Measurements from ENCODE around the gene CWC22. TPM values are rescaled to one million over a fixed set of nuclear protein-coding genes. Genes with fewer than 3 reads are reported as not detected.
A peak's percentile ranks its signal among the peaks of the same experiment; 100 is the strongest.
"Not testable (repeated sequence)": the region's sequence is repeated elsewhere in the genome, so short reads cannot be mapped to it uniquely, and the experiment has no call there.

The CWC22 gene
- total RNA-seq, 3 donors from 2014 or later: 30.7 to 33.4 (median 32.5) TPM

DNA sequence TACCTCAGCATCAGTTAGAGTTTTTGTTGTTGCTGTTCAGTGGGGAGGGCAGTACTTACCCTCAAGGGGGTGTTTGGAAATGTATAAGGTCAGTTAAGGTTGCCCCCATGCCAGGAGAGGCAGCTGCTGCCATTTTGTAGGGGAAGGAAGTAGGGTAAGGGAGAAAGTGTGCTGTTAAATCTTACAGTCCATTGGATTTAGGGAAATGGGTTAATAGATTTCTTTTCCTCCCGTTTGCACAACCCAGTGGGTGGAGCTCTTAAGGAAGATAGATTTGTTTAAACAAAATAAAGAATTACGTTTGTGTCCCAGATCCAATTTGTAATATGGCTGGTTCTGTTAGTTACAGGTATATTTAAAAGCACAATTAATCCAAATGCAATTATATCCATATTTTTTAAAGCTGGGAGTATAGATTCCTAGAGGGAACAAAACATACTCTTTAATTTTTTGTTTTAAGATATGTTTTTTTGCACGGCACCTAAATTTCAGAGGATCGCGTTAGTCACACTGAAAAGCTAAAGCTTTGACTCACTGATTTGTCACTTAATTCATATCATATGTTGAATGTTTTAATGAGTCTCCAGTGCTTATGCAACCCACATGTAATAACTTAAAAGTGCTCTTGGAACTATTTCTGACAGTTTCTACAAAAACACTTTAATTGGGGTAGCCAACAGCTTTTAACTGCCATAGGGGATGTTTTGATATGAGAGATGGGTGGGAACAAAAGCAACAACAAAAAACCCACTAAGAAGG lies 9.0 kb upstream of the CWC22 start:
- Mint-ChIP-seq H3K9me3 (no peaks in the 10 kb centered on the region), H3K36me3 (ENCODE audit: insufficient read depth) (no peaks in the 10 kb centered on the region), H3K27me3 (ENCODE audit: low read depth) (peaks cover 21% of the 10 kb centered on the region), H3K4me3 (no peak overlapping the region), H3K4me1 (ENCODE audit: low read depth) (no peaks in the 10 kb centered on the region)
- ATAC-seq (no peak), DNase-seq (no peak)

DNA sequence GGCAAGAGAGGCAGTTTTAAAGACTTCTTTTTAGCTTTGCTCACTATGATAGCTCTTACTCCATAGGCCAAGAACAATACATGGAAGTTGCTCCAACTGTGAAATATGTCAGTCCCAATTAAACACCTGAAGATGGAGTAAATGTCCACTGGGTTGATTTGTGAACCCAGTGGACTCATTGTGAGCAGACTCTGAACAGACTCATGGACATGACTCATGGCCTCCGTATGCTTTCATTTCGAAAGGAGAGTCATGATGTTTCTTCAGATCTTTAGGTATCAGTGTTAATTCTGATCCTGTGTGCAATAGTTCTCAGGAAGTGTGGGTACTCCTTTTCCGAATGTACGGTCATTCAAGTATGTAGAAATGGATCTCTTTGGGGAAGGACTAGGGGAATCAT lies 5.4 kb upstream of the CWC22 start:
- Mint-ChIP-seq H3K4me1 (ENCODE audit: low read depth) (peaks cover under 1% of the 10 kb centered on the region), H3K36me3 (ENCODE audit: insufficient read depth) (no peaks in the 10 kb centered on the region), H3K27me3 (ENCODE audit: low read depth) (peaks cover 10% of the 10 kb centered on the region), H3K9me3 (no peaks in the 10 kb centered on the region), H3K4me3 (no peak overlapping the region)
- DNase-seq (no peak), ATAC-seq (peak; percentile 46 to 52)

DNA sequence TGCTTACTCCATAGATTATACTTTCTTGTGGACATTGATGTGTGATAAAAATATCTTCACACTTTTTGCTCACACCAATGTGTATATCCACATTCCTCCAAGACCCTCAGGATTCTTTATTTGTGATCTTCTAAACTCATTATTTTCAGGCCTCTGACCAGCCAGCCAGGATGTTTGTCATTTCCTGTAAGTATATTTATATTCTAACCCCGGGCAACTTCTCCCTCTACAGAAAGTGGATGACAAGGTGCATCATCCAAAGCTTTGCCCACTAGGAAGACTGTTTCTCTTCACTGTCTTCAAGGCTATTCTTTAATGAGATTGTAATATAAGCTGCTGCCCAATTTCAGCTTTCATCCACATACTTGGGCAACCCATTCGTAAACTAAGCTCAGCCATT lies 3.6 kb upstream of the CWC22 start:
- Mint-ChIP-seq H3K9me3 (no peaks in the 10 kb centered on the region), H3K27me3 (ENCODE audit: low read depth) (peaks cover 5% of the 10 kb centered on the region), H3K36me3 (ENCODE audit: insufficient read depth) (no peaks in the 10 kb centered on the region), H3K4me3 (no peak overlapping the region), H3K4me1 (ENCODE audit: low read depth) (peaks cover 10% of the 10 kb centered on the region)
- ATAC-seq (no peak), DNase-seq (no peak)

DNA sequence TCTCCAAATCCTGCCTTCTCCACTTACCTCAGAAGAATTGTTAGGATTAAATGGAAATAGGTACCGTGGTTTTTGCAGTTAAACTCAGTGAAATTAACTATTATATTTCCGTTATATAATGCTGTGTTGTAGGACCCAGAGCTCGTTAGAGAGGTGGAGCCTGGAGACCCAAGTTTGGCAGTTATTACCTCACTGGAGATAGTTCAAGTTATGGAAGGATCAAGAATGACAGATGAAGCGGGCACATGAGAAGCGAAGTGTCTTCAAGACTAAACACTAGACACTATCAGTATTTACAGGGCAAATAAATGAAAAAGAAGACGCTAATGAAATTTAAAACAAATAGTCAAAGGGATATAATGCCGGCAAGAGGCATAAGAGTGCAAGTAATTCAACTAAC lies 866 bp downstream of the CWC22 start:
- peaks cover 34% of the 10 kb centered on the region for H3K4me1 Mint-ChIP-seq (ENCODE audit: low read depth)
- no peak for ATAC-seq

DNA sequence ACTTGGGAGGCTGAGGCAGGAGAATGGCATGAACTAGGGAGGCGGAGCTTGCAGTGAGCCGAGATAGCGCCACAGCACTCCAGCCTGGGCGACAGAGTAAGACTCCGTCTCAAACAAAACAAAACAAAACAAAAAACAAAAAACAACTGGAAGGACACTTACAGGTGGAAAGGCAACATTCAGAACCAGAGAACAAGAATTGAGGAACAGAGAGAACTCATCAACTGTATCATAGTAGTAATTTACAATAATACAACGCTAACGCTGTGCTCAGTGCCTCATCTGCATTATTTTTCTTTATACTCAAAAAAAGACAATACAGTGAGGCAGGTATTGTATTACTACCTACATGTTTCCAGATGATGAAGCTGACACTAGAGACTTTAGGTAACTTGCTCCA lies 1.6 kb downstream of the CWC22 start:
- not testable (repeated sequence) for DNase-seq; H3K9me3 Mint-ChIP-seq; H3K27me3 Mint-ChIP-seq (ENCODE audit: low read depth); ATAC-seq
- peak overlapping the region; percentile 92 for H3K4me3 Mint-ChIP-seq
- H3K36me3 Mint-ChIP-seq (ENCODE audit: insufficient read depth): peaks cover 14% of the 10 kb centered on the region
- peaks cover 37% of the 10 kb centered on the region for H3K4me1 Mint-ChIP-seq (ENCODE audit: low read depth)

More for the DNA sequence above, 866 bp downstream of the CWC22 start:
- Mint-ChIP-seq H3K27me3 (ENCODE audit: low read depth) (no peaks in the 10 kb centered on the region), H3K36me3 (ENCODE audit: insufficient read depth) (peaks cover 13% of the 10 kb centered on the region), H3K4me3 (peak overlapping the region; percentile 92), H3K9me3 (no peaks in the 10 kb centered on the region)
- DNase-seq: no peak

DNA sequence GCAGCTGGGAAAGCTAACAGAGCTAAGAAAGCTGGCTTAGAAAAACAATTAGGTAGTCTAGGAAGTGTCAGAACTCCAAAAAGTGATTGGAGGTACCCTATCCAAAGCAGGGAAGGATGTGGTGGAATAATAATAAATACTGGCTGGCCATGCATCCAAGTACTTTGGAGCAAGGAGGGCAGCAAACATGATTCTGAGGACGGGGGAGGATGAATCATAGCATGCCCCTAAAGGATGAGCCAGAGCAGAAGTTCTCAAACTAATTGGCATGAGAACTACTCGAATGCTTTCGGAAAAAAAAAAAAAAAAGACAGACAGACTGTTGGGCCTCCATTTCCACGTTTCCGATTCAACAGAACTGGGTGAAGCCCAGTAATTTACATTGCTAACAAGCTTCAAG lies 2.4 kb downstream of the CWC22 start:
- H3K4me1 Mint-ChIP-seq (ENCODE audit: low read depth): peaks cover 41% of the 10 kb centered on the region
- ATAC-seq (no peak), DNase-seq (no peak)
- no peaks in the 10 kb centered on the region for H3K27me3 Mint-ChIP-seq (ENCODE audit: low read depth)
- H3K36me3 Mint-ChIP-seq (ENCODE audit: insufficient read depth): peaks cover 16% of the 10 kb centered on the region
- peak overlapping the region; percentile 92 for H3K4me3 Mint-ChIP-seq
- no peaks in the 10 kb centered on the region for H3K9me3 Mint-ChIP-seq

DNA sequence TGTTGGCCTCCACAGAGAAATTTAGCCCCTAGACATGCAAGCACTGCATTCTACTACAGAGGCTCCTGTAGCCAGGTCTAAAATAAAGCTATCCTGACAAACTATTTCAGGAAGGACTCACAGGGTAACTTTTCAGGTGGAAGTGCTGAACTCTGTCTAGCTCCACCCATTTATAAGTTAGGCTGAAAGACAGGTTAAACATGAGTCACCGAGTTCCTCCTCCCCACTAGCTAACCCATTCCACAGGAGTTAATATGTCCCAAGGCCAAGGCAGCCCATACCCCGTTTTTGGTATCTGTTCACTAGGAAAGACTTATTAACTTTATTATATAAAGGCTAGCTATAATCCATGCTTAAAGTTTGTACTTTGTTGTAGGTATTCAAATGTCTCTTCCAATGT lies 3.5 kb downstream of the CWC22 start:
- peaks cover 20% of the 10 kb centered on the region for H3K36me3 Mint-ChIP-seq (ENCODE audit: insufficient read depth)
- no peaks in the 10 kb centered on the region for H3K27me3 Mint-ChIP-seq (ENCODE audit: low read depth)
- H3K9me3 Mint-ChIP-seq: no peaks in the 10 kb centered on the region
- H3K4me1 Mint-ChIP-seq (ENCODE audit: low read depth): peaks cover 45% of the 10 kb centered on the region
- ATAC-seq (no peak), DNase-seq (no peak)
- no peak overlapping the region for H3K4me3 Mint-ChIP-seq

DNA sequence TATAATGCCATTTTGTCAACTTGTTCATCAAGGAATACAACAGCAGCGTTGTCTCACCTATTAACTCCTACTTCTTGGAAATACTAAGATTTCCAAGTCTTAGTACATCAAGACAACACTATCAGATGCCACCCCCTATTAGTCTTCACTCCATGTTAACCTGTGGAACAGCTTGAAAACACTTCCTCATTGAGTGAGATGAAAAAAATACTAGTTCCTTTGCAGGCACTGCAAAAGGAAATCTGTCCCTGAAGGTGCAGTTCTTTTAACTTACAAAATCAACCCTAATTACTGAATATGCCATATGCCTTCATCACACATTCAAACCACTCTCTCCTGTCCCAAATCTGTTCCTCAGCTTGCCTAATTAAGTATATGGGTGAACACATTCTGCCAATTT lies 4.0 kb downstream of the CWC22 start:
- Mint-ChIP-seq H3K36me3 (ENCODE audit: insufficient read depth) (peaks cover 20% of the 10 kb centered on the region), H3K4me1 (ENCODE audit: low read depth) (peaks cover 49% of the 10 kb centered on the region), H3K4me3 (no peak overlapping the region), H3K27me3 (ENCODE audit: low read depth) (no peaks in the 10 kb centered on the region), H3K9me3 (no peaks in the 10 kb centered on the region)
- ATAC-seq (no peak), DNase-seq (no peak)

DNA sequence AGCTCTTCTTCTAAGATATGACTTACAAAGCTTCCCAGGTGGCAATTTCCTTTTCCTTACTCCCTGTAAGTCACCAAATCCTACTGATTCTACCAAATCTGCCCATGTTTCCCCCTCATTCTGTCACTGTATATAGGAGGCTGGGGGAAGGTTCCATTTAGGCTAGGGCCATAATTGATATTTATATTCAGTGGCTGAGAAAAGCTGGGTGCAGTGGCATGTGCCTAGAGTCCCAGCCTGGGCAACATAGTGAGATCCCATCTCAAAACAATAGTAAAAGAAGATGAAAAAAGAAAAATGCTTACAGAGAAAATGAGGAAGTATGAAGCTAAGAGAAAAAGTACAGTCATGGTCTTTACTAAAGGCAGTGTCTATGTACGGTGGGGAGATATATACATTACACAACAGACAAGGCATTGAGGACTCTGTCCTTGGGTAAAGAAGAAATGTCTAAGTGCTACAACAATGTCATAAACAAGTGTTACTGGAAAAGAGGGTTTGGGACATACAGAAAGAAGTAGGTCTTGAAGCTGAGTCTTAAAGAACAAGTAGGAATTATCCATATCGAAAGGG lies 4.8 kb downstream of the CWC22 start:
- ATAC-seq (no peak), DNase-seq (no peak)
- no peaks in the 10 kb centered on the region for H3K27me3 Mint-ChIP-seq (ENCODE audit: low read depth)
- peaks cover 50% of the 10 kb centered on the region for H3K4me1 Mint-ChIP-seq (ENCODE audit: low read depth)
- no peaks in the 10 kb centered on the region for H3K9me3 Mint-ChIP-seq
- H3K4me3 Mint-ChIP-seq: no peak overlapping the region
- H3K36me3 Mint-ChIP-seq (ENCODE audit: insufficient read depth): peaks cover 20% of the 10 kb centered on the region

DNA sequence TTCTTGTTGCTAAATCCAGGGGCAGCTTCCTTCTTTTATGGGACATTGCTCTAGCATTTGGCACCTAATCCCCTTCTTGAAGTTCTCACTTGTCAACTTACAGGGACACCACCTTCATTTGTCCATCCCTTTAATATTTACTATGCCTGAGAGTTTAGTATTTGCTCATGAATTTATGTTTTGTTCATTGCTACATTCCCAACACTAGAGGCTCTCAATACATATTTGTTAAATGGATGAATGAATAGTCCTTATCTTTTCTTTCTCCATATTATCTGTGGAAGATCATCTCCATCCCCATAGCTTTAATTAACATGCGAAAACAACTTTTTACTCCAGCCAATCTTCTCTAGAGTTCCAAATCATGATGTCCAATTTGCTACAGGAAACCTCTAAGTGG lies 5.4 kb downstream of the CWC22 start:
- no peak for DNase-seq
- H3K27me3 Mint-ChIP-seq (ENCODE audit: low read depth): no peaks in the 10 kb centered on the region
- ATAC-seq: no peak
- no peaks in the 10 kb centered on the region for H3K9me3 Mint-ChIP-seq
- no peak overlapping the region for H3K4me3 Mint-ChIP-seq
- peaks cover 20% of the 10 kb centered on the region for H3K36me3 Mint-ChIP-seq (ENCODE audit: insufficient read depth)
- peaks cover 50% of the 10 kb centered on the region for H3K4me1 Mint-ChIP-seq (ENCODE audit: low read depth)

DNA sequence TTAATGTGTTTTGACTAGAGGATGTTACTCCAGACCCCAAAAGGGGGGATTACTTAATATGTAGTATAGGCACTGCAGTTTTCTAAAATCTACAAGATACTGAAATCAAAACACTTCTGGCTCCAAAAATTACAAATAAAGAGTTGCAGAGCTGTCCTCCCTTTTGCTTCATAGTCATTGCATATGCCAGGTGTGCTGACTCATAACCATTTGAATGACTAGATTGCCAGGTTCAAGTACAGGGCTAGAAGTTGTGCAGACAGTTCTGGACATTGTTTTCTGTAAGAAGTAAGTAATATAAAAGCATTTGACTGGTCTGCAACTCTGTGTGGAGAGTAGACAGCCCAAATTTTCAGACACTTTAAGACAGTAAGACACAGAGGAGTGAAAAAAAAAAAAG lies 6.7 kb downstream of the CWC22 start:
- Mint-ChIP-seq H3K36me3 (ENCODE audit: insufficient read depth) (peaks cover 20% of the 10 kb centered on the region), H3K4me1 (ENCODE audit: low read depth) (peaks cover 54% of the 10 kb centered on the region), H3K9me3 (no peaks in the 10 kb centered on the region), H3K27me3 (ENCODE audit: low read depth) (no peaks in the 10 kb centered on the region), H3K4me3 (no peak overlapping the region)
- ATAC-seq (peak; percentile 46 to 73), DNase-seq (no peak)

DNA sequence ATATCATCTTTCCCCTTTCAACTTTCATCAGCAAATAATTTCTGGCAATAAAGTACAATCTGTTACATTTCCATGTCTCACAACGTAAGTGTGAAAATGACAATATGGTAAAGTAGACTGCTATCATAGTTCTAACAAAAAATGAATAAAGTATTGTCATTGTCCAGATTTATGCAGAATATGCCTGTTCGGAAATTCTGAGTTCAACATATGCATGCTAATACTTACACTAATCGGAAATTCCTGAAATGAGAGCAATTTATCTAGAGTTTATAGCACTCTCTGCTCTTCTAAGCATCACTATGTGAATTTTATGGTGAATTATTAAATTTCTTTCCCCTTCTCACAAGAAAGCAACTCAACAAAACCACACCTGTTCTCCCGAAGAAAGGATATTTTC lies 8.1 kb downstream of the CWC22 start:
- ATAC-seq (no peak), DNase-seq (no peak)
- no peak overlapping the region for H3K4me3 Mint-ChIP-seq
- peaks cover 18% of the 10 kb centered on the region for H3K36me3 Mint-ChIP-seq (ENCODE audit: insufficient read depth)
- no peaks in the 10 kb centered on the region for H3K9me3 Mint-ChIP-seq
- peaks cover 57% of the 10 kb centered on the region for H3K4me1 Mint-ChIP-seq (ENCODE audit: low read depth)
- no peaks in the 10 kb centered on the region for H3K27me3 Mint-ChIP-seq (ENCODE audit: low read depth)

DNA sequence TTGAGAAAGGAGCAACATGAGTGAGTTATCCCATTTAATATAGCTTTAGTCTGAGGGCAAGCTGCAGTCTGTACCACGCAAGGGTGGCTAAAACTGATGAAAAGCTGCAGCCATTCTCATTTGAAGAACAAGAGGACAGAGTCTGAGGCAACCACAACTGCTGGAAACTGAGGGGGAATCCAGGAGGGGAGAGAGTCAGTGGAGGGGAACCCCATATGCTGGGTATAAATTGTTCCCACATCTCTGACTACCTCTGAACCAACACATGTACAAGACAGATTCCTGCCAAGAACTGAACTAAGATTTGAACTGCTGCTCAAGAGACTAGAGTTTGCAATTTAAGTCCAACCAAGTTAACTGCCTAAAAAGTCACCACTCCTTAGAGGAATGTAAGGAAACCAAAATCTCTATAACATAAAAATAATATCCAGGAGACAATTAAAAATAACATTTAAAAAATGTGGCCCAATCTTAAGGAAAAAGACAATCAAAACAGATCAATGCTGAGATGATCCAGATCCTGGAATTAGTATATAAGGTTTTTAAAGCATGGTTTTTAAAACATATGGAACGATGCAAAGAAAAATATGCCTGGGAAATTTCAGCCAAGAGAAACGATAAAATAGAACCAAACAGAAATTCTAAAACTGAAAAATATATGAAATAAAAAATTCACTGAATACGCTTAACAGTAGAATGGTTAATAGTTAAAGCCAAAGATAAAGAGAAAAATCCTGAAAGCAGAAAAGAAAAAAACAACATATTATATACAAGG lies 11.2 kb downstream of the CWC22 start:
- Mint-ChIP-seq H3K4me1 (ENCODE audit: low read depth) (peaks cover 51% of the 10 kb centered on the region), H3K4me3 (no peak overlapping the region), H3K27me3 (ENCODE audit: low read depth) (no peaks in the 10 kb centered on the region), H3K36me3 (ENCODE audit: insufficient read depth) (peaks cover 26% of the 10 kb centered on the region), H3K9me3 (no peaks in the 10 kb centered on the region)
- DNase-seq (no peak), ATAC-seq (peak in 1 of 2 donors; percentile 40)

DNA sequence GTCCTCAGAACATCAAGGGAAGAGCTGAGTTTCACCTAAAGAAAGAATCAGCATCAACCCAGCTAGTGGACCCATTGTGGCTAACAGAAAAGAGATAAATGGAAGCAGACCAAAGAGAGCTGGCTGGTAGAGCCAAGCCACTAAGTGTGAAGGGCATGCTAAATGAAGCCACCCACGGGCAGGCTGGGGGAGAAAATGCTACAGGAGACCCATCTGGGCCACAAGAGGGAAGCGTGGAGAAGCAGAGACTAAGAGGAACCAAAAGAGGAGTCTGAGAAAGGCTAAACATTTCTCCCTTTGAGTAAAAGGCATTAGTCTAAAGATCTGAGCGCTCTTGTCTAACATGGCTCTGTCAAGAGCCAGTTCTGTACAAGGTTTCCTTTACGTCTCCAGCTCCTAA lies 15.8 kb downstream of the CWC22 start:
- Mint-ChIP-seq H3K4me1 (ENCODE audit: low read depth) (peaks cover 39% of the 10 kb centered on the region), H3K9me3 (no peaks in the 10 kb centered on the region), H3K4me3 (no peak overlapping the region), H3K27me3 (ENCODE audit: low read depth) (no peaks in the 10 kb centered on the region), H3K36me3 (ENCODE audit: insufficient read depth) (peaks cover 37% of the 10 kb centered on the region)
- DNase-seq (no peak), ATAC-seq (no peak)
